ENCODE data around the gene PROK1. TPM values are rescaled to one million over a fixed set of nuclear protein-coding genes. Genes with fewer than 3 reads are reported as not detected.

Gene PROK1
- total and polyA plus RNA-seq, 2 of the 4 experiments (the other 2 are of a cell fraction): not detected

- H2AFZ ChIP-seq (replicated peaks; ENCODE audit: low read length, poor library complexity): no peak overlapping the region
- in situ Hi-C loops (cut with MboI; ENCODE audit: low sequenced_read_pairs): no loop called here
- no peak overlapping the region for H2BK5ac ChIP-seq (ENCODE audit: low read depth, low read length, poor library complexity, severe bottlenecking)
- TF ChIP-seq RCOR1 (IDR thresholded peaks at IDR 0.05; ENCODE audit: insufficient replicate concordance, low read length) (no peak), RFX5 (IDR thresholded peaks at IDR 0.05; ENCODE audit: low read depth, low read length) (no peak), CHD1 (IDR thresholded peaks at IDR 0.05; ENCODE audit: low read depth, low read length) (no peak), ELK1 (IDR thresholded peaks at IDR 0.05; ENCODE audit: borderline replicate concordance, low read depth, low read length) (no peak), MAZ (IDR thresholded peaks at IDR 0.05; ENCODE audit: borderline replicate concordance, low read depth, low read length) (no peak), POLR2A (IDR thresholded peaks at IDR 0.05; ENCODE audit: low read depth, low read length) (no peak), NFE2L2 (IDR thresholded peaks at IDR 0.05; ENCODE audit: low read depth, low read length) (no peak), CEBPB (IDR thresholded peaks at IDR 0.05; ENCODE audit: low read depth, low read length) (no peak), FOS (IDR thresholded peaks at IDR 0.05; ENCODE audit: low read depth, low read length) (no peak), SMC3 (IDR thresholded peaks at IDR 0.05; ENCODE audit: low read depth, low read length) (no peak), MAFK (IDR thresholded peaks at IDR 0.05; ENCODE audit: low read depth, low read length) (no peak), RAD21 (IDR thresholded peaks at IDR 0.05; ENCODE audit: low read length) (no peak), MXI1 (IDR thresholded peaks at IDR 0.05; ENCODE audit: borderline replicate concordance, low read depth, low read length) (no peak)
- TF ChIP-seq, protein P1, sequence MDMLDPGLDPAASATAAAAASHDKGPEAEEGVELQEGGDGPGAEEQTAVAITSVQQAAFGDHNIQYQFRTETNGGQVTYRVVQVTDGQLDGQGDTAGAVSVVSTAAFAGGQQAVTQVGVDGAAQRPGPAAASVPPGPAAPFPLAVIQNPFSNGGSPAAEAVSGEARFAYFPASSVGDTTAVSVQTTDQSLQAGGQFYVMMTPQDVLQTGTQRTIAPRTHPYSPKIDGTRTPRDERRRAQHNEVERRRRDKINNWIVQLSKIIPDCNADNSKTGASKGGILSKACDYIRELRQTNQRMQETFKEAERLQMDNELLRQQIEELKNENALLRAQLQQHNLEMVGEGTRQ (IDR thresholded peaks at IDR 0.05; ENCODE audit: low read depth, low read length): no peak
- TF ChIP-seq, protein P2, sequence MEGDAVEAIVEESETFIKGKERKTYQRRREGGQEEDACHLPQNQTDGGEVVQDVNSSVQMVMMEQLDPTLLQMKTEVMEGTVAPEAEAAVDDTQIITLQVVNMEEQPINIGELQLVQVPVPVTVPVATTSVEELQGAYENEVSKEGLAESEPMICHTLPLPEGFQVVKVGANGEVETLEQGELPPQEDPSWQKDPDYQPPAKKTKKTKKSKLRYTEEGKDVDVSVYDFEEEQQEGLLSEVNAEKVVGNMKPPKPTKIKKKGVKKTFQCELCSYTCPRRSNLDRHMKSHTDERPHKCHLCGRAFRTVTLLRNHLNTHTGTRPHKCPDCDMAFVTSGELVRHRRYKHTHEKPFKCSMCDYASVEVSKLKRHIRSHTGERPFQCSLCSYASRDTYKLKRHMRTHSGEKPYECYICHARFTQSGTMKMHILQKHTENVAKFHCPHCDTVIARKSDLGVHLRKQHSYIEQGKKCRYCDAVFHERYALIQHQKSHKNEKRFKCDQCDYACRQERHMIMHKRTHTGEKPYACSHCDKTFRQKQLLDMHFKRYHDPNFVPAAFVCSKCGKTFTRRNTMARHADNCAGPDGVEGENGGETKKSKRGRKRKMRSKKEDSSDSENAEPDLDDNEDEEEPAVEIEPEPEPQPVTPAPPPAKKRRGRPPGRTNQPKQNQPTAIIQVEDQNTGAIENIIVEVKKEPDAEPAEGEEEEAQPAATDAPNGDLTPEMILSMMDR (conservative IDR thresholded peaks at IDR 0.05; ENCODE audit: low read depth, low read length): no peak
Observed at GRCh38 chr1:110476028-110476765, 25.2 kb downstream of the PROK1 start.

More at GRCh38 chr1:110476028-110476765, 25.2 kb downstream of the PROK1 start:
- H3K4me3 ChIP-seq (ENCODE audit: insufficient read depth, low read depth, low read length): no peak overlapping the region
- no peaks in the 10 kb centered on the region for H3K36me3 ChIP-seq (ENCODE audit: control insufficient read depth, insufficient read depth, low read length)
- ChIA-PET CTCF (interaction anchor here (0.8 to 1.5 kb wide), 2 partner anchors 16 to 20 kb away, joined by 3 to 5 read pairs; no protein-coding TSS in a partner anchor), POLR2A (ENCODE audit: unreplicated experiment) (no interaction called here)
- no peak overlapping the region for H4K5ac ChIP-seq (ENCODE audit: low read depth, low read length)
- no peak for DNase-seq
- H3K79me1 ChIP-seq (ENCODE audit: low read depth in 1 of 2, low read length in 2 of 2): no peaks in the 10 kb centered on the region
- no peaks in the 10 kb centered on the region for H4K20me1 ChIP-seq (ENCODE audit: insufficient read depth, low read length)
- H3K27me3 ChIP-seq (ENCODE audit: control insufficient read depth, insufficient read depth, low read length): peaks cover 5% of the 10 kb centered on the region; the same call in 1 of the 2 replicates
- H3K4me2 ChIP-seq (ENCODE audit: low read depth, low read length): no peak overlapping the region
- no peak overlapping the region for H3K14ac ChIP-seq (replicated peaks; ENCODE audit: low read depth, low read length)
- H3K9me1 ChIP-seq (ENCODE audit: insufficient read depth, low read length): 0 out of 2 replicates have a peak, but pooled peaks cover 8% of the 10 kb centered on the region
- no peak overlapping the region for H3K27ac ChIP-seq (ENCODE audit: insufficient read depth, low read length)
- peak overlapping the region; percentile 70; the same call in 1 of the 3 replicates for H2BK15ac ChIP-seq (ENCODE audit: low read depth, low read length)
- H3K18ac ChIP-seq (ENCODE audit: low read depth, low read length): no peak overlapping the region
- no TSS peak for BruUV-seq (replicated peaks)
- H3K56ac ChIP-seq (ENCODE audit: extremely low read depth, insufficient read depth, low read length): no peak overlapping the region
- no peak overlapping the region for H2BK120ac ChIP-seq (ENCODE audit: low read depth, low read length)
- H3K4ac ChIP-seq (ENCODE audit: low read depth, low read length): no peak overlapping the region
- H3K23ac ChIP-seq (ENCODE audit: low read depth, low read length): no peak overlapping the region
- dilution Hi-C loops (cut with HindIII; ENCODE audit: low sequenced_read_pairs, unreplicated experiment) (no loop called here), intact Hi-C loops (cut with micrococcal nuclease) (no loop called here)
- no peak for ATAC-seq (ENCODE audit: low read depth)
- H3K4me1 ChIP-seq (ENCODE audit: control insufficient read depth, insufficient read depth, low read length): peaks cover 8% of the 10 kb centered on the region
- H3K9me3 ChIP-seq (ENCODE audit: control insufficient read depth, insufficient read depth, low read length): no peaks in the 10 kb centered on the region
- WGBS, 2 experiments (ENCODE audit: extremely low coverage in 2 of 2, insufficient read length in 1 of 2): 60% methylated on average over 5 of the region's 10 CpGs; no CpG with 5 or more reads in 1 of the 2 experiments
- H3K9ac ChIP-seq (ENCODE audit: low read depth, low read length): no peak overlapping the region
- no peak overlapping the region for H2AK9ac ChIP-seq (replicated peaks; ENCODE audit: low read depth, low read length, poor library complexity)
- H2BK20ac ChIP-seq (ENCODE audit: low read depth, low read length): no peak overlapping the region
- no peak overlapping the region for H4K8ac ChIP-seq (ENCODE audit: low read depth in 2 of 2, low read length in 2 of 2)
- no peak overlapping the region; the same call in 1 of the 2 replicates for H4K91ac ChIP-seq (ENCODE audit: insufficient read depth, low read depth, low read length)
- H2AK5ac ChIP-seq (ENCODE audit: low read depth, low read length): no peak overlapping the region
